Caco-2 (cell line): ENCODE measurements around the gene MDH1. TPM values are rescaled to one million over a fixed set of nuclear protein-coding genes. Genes with fewer than 3 reads are reported as not detected.
"Not testable (repeated sequence)": the region's sequence is repeated elsewhere in the genome, so short reads cannot be mapped to it uniquely, and the experiment has no call there.

Source experiments
- BruUV-seq: library from RNA; stranded (reverse); fragments of 400-500 nt; replicated peaks from 2 replicates; lab custom pipeline; 2021; lab: Mats Ljungman, UMichigan
- CTCF ChIA-PET: fragments of 300-600 bp; sonication (Branson Sonifier 250); formaldehyde crosslinking; loops from one replicate; lab custom pipeline; 2022; ENCODE audit warnings: antibody characterized with exemption; lab: Charles Lee
- POLR2A ChIA-PET: fragments of 300-600 bp; sonication (Branson Sonifier 250); formaldehyde crosslinking; loops from one replicate; lab custom pipeline; 2022; ENCODE audit warnings: antibody characterized with exemption; lab: Charles Lee
- DNase-seq, 2 experiments: peaks; one replicate each; pipeline versions ENCODE4 v3.0.0 to v3.0.0-alpha.2; 2020 to 2022
- H3K27me3 ChIP-seq: replicated peaks from 2 replicates; pipeline ENCODE4 v1.6.0; 2011; ENCODE audit warnings: low read length; ENCODE audit not compliant: control insufficient read depth, insufficient read depth
- H3K36me3 ChIP-seq: 2 replicates; pipeline ENCODE4 v1.5.1; 2011; ENCODE audit warnings: low read length; ENCODE audit not compliant: control insufficient read depth, insufficient read depth
- H3K4me1 ChIP-seq: fragments of 250-450 bp; sonication (Bioruptor Pico); 2 replicates; pipeline ENCODE4 v1.5.1; 2020; ENCODE audit warnings: mild to moderate bottlenecking
- H3K4me3 ChIP-seq: 2 replicates; pipeline ENCODE4 v1.5.1; 2011; ENCODE audit warnings: low read depth, mild to moderate bottlenecking, control low read depth, low read length
- H3K9me3 ChIP-seq: fragments of 250-450 bp; sonication (Bioruptor Pico); 2 replicates; pipeline ENCODE4 v1.5.1; 2020; ENCODE audit warnings: mild to moderate bottlenecking, moderate library complexity
- H3K27ac Mint-ChIP-seq: one replicate; pipeline ENCODE4 v1.8.0; 2022; ENCODE audit warnings: mixed read lengths; ENCODE audit not compliant: unreplicated experiment
- H3K27me3 Mint-ChIP-seq: one replicate; pipeline ENCODE4 v1.8.0; 2022; ENCODE audit warnings: mixed read lengths; ENCODE audit not compliant: insufficient read depth, unreplicated experiment
- H3K36me3 Mint-ChIP-seq: one replicate; pipeline ENCODE4 v1.8.0; 2022; ENCODE audit warnings: mild to moderate bottlenecking, mixed read lengths; ENCODE audit not compliant: insufficient read depth, unreplicated experiment
- H3K4me1 Mint-ChIP-seq: one replicate; pipeline ENCODE4 v1.8.0; 2022; ENCODE audit warnings: low read depth, mixed read lengths; ENCODE audit not compliant: unreplicated experiment
- H3K4me3 Mint-ChIP-seq: one replicate; pipeline ENCODE4 v1.8.0; 2022; ENCODE audit warnings: mild to moderate bottlenecking, moderate library complexity, mixed read lengths; ENCODE audit not compliant: unreplicated experiment
- H3K9me3 Mint-ChIP-seq: one replicate; pipeline ENCODE4 v1.8.0; 2022; ENCODE audit warnings: mixed read lengths; ENCODE audit not compliant: unreplicated experiment
- intact Hi-C: fragments of 100-400 bp; cut with micrococcal nuclease; formaldehyde crosslinking; loops from one replicate; pipeline ENCODE4 v1.10.0; 2022; ENCODE audit not compliant: unreplicated experiment
- total RNA-seq: library from RNA; stranded (reverse); gene quantifications from 2 replicates; pipeline ENCODE4 v1.2.3, GENCODE V29; 2022
- TF ChIP-seq, protein P1 (sequence below), 2 experiments: fragments of 200-600 bp in 1 of 2; IDR thresholded peaks; 1 replicate in 1 of 2; 2 replicates in 1 of 2; pipeline versions ENCODE4 v1.5.1 to v1.8.0; 2011 to 2022; ENCODE audit warnings: antibody characterized with exemption in 1 of 2, control low read depth in 1 of 2, inconsistent platforms in 1 of 2, low read depth in 1 of 2, low read length in 1 of 2, mild to moderate bottlenecking in 1 of 2, moderate library complexity in 1 of 2; ENCODE audit not compliant: insufficient read depth in 1 of 2, severe bottlenecking in 1 of 2, unreplicated experiment in 1 of 2

Gene MDH1
- total RNA-seq, 1 experiment from 2014 or later = 159 TPM

GRCh38 chr2:63572001-63572400 lies 16.8 kb upstream of the MDH1 start:
- CTCF ChIA-PET = no interaction called here
- BruUV-seq = no TSS peak
- H3K27me3 ChIP-seq = no peaks in the 10 kb centered on the region
- Mint-ChIP-seq H3K27me3 (no peaks in the 10 kb centered on the region), H3K4me1 (no peaks in the 10 kb centered on the region), H3K27ac (no peak overlapping the region), H3K4me3 (no peak overlapping the region), H3K9me3 (peaks cover 26% of the 10 kb centered on the region), H3K36me3 (peaks cover 4% of the 10 kb centered on the region)
- intact Hi-C loops = no loop called here
- H3K9me3 ChIP-seq = peaks cover 7% of the 10 kb centered on the region
- DNase-seq = no peak
- no peaks in the 10 kb centered on the region for H3K36me3 ChIP-seq
- TF ChIP-seq, protein P1, sequence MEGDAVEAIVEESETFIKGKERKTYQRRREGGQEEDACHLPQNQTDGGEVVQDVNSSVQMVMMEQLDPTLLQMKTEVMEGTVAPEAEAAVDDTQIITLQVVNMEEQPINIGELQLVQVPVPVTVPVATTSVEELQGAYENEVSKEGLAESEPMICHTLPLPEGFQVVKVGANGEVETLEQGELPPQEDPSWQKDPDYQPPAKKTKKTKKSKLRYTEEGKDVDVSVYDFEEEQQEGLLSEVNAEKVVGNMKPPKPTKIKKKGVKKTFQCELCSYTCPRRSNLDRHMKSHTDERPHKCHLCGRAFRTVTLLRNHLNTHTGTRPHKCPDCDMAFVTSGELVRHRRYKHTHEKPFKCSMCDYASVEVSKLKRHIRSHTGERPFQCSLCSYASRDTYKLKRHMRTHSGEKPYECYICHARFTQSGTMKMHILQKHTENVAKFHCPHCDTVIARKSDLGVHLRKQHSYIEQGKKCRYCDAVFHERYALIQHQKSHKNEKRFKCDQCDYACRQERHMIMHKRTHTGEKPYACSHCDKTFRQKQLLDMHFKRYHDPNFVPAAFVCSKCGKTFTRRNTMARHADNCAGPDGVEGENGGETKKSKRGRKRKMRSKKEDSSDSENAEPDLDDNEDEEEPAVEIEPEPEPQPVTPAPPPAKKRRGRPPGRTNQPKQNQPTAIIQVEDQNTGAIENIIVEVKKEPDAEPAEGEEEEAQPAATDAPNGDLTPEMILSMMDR (IDR thresholded peaks at IDR 0.05; ENCODE audit: insufficient read depth in 1 of 2, low read depth in 1 of 2, low read length in 1 of 2, severe bottlenecking in 1 of 2, unreplicated experiment in 1 of 2) = no peak
- H3K4me3 ChIP-seq = no peak overlapping the region
- no peaks in the 10 kb centered on the region for H3K4me1 ChIP-seq
- POLR2A ChIA-PET = no interaction called here

DNA sequence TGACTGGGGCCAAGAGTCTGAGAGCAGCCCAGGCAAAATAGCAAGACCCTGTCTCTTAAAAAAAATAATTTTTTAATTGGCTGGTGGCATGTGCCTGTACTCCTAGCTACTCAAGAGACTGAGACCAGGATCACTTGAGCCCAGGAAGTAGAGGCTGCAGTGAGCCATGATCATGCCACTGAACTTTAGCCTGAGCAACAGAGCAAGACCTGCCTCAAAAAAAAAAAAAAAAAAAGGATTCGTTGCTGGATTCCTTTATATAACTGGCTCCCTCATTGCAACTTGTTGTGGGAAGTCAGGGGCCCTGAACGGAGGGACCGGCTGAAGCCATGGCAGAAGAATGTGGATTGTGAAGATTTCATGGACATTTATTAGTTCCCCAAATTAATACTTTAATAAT lies 15.7 kb upstream of the MDH1 start:
- POLR2A ChIA-PET, H3K27ac Mint-ChIP-seq, H3K4me1 ChIP-seq, H3K36me3 Mint-ChIP-seq, CTCF ChIA-PET, H3K4me3 Mint-ChIP-seq, H3K27me3 Mint-ChIP-seq, intact Hi-C loops, H3K4me3 ChIP-seq, BruUV-seq, H3K4me1 Mint-ChIP-seq, H3K36me3 ChIP-seq, H3K9me3 ChIP-seq, DNase-seq, H3K27me3 ChIP-seq: not testable (repeated sequence)
- H3K9me3 Mint-ChIP-seq = peaks cover 15% of the 10 kb centered on the region

- H3K36me3 Mint-ChIP-seq, H3K4me1 Mint-ChIP-seq, POLR2A ChIA-PET, BruUV-seq, H3K4me1 ChIP-seq, H3K27me3 ChIP-seq, H3K36me3 ChIP-seq, H3K4me3 Mint-ChIP-seq, H3K27me3 Mint-ChIP-seq, intact Hi-C loops, H3K27ac Mint-ChIP-seq, H3K4me3 ChIP-seq, CTCF ChIA-PET, H3K9me3 ChIP-seq, H3K9me3 Mint-ChIP-seq, DNase-seq: not testable (repeated sequence)
Measured at GRCh38 chr2:63573726-63574345, 14.9 kb upstream of the MDH1 start.

DNA sequence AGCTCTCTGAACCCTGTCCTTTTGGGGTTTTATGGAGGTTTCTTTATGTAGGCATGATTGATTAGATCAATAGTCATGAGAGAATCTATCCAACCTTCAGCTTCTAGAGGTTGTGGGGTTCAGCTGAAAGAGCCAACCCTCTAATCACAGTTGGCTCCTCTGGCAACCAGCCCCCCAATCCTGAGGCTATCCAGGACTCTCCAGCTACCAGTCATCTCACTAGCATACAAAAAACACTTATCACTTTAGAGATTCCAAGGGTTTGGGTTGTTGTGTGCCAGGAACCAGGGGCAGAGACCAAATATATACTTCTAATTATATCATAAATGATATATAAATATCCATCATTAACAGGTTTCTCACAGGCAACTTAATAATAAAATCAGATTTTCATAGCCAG lies 12.2 kb upstream of the MDH1 start:
- H3K4me3 Mint-ChIP-seq = no peak overlapping the region
- H3K4me1 ChIP-seq = no peaks in the 10 kb centered on the region
- no peaks in the 10 kb centered on the region for H3K27me3 ChIP-seq
- H3K36me3 Mint-ChIP-seq = no peaks in the 10 kb centered on the region
- no peaks in the 10 kb centered on the region for H3K36me3 ChIP-seq
- TF ChIP-seq, protein P1 (IDR thresholded peaks at IDR 0.05; ENCODE audit: insufficient read depth in 1 of 2, low read depth in 1 of 2, low read length in 1 of 2, severe bottlenecking in 1 of 2, unreplicated experiment in 1 of 2) = no peak
- H3K4me1 Mint-ChIP-seq = no peaks in the 10 kb centered on the region
- no peaks in the 10 kb centered on the region for H3K9me3 ChIP-seq
- POLR2A ChIA-PET = no interaction called here
- intact Hi-C loops = no loop called here
- H3K9me3 Mint-ChIP-seq = no peaks in the 10 kb centered on the region
- CTCF ChIA-PET = no interaction called here
- H3K27ac Mint-ChIP-seq = no peak overlapping the region
- H3K4me3 ChIP-seq = no peak overlapping the region
- no TSS peak for BruUV-seq
- no peak for DNase-seq
- H3K27me3 Mint-ChIP-seq = no peaks in the 10 kb centered on the region
